NCI-H2107 treated with DMSO at 0.1 percent for 48 hours (cell line): ENCODE data around the gene FAM118B.

Experiments used
- DNase-seq: peaks from one replicate; lab custom pipeline; 2025; ENCODE audit not compliant: unreplicated experiment; lab: John Stamatoyannopoulos, UW

The FAM118B gene

DNA sequence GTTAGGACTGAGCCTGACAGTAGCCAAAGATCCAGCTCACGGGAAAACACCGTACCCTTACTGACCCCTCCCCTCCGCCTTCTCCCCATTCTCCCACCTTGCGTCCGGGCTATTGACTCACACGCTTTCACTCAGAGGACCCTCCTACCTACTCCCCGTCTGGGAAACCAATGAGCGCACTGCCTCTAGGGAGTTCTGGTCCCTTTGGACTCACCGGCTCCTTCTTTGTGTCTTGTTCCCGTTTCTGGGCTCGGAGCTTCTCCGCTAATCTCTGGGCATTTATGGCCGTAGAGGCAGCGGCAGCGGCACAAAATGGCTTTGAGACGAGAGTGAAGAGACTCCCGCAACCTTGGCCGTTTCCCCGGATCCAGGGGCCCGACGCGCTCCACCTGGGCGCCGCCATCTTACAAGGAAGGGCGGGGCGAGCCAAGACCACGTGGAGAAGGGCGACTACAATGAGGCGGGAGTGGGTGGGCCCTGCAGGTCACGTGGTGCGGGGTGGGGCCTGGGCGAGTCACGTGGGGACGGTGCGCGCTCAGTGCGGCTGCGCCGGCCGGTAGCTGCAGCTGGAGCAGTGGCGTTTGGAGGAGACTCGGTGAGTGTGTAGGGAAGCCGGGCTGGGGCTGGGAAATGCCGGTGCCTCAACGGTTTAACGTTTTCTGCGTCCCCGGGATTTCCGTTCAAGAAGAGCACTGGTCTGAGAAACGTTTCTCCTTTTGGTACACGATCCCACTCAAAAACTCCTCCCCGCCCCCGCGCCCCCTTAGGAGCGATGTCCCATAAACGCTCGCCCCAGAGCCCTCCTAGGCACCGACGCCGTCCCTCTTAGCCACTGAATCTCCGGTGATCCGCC, at the start of gene FAM118B, which contains the start of gene RPUSD4:
Gene FAM118B (plus strand): TSS at position 547 of the 853 bp plus-strand sequence. CDS start 23,220 bp downstream, outside the sequence.
Gene RPUSD4 (minus strand): TSS at position 415 of the 853 bp plus-strand sequence. CDS start 12 bp downstream, at position 403.
- peak; percentile 61 for DNase-seq

GRCh38 chr11:126162306-126163030, 49.1 kb upstream of the FAM118B start:
- no peak for DNase-seq

DNA sequence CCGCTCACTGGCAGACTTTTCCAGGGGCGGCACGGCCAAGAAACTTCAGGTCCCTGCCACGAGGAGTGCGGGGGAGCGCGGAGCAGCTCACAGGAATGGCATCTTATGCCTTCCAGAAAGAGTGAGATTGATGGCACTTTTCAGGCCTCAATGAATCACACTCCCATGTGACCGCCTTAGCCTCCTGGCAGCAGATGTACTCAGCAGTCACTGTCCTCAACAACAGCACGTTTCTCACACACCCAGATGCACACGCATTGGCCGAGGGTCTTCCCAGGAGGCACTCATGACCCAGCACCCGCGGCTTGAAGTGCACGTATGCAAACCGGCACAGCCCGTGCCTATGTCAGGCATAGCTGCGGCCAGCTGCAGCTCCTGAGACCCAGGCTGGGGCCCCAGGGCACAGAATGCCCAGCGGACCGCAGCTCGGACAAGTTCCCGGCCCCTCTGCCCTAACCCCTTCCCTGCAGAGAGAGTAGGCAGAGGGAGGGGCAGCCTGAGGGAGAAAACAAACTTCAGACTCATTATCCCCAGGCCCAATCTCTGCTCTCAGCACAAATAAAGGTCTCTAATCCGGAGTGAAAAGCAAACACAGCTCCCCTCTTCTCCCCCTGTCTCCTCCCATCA, 48.4 kb upstream of the FAM118B start:
- no peak for DNase-seq

- DNase-seq: no peak
These were observed 47.8 kb upstream of the FAM118B start for GRCh38 chr11:126163779-126164178.

DNA sequence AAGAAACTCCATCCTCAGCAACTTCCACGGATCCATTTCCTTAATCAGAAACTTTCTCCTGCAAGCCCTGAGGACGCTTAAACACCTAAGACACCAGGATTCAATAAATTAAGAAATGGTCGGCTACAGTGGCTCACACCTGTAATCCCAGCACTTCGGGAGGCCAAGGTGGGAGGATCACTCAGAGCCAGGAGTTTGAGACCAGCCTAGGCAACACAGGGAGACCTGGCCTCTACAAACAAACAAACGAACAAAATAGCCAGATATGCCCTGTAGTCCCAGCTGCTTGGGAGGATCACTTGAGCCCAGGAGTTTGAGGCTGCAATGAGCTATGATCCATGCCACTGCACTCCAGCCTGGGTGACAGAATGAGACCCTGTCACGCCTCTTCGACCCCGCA, 46.8 kb upstream of the FAM118B start:
- DNase-seq: no peak

DNA sequence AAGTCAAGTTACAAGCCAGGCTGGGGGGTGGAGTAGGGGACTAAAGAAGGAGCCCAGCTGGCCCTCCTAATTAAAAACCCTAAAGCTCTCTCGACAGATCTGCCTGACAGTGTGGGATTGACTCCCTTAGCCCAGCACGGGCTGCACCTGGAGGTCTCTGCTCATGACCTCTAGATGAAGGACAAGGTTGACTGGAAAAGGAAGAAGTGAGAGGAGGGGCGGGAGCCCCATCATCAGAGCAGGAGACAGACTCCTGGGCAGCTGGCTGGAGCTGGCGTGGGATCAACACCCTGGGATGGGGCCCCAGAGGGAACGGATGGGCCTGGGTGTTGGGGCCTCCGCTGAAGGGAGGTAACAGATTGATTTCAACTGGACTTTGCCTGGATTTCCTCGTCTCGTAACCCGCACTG, 46.3 kb upstream of the FAM118B start:
- no peak for DNase-seq

DNA sequence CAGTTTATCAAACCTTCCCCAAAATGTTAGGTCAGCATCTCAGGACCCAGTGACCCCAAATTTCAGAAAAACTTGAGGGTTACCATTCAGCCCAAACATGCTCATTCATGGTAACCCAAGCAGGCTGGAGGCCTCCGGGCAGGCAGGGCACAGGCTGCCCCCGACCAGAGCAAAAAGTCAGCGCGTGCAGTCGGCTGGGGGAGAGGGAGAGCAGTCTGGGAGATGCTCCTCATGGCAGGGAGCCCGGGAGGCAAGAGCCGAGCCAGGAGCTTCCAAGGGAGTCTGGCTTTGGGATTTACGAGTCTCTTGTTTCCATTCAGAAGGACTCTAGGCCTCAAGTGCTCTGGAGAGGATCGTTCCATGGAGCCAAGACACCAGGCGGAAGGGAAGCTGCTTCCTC, 45.8 kb upstream of the FAM118B start:
- no peak for DNase-seq

- DNase-seq: no peak
These were observed 45.2 kb upstream of the FAM118B start for GRCh38 chr11:126166413-126166812.

GRCh38 chr11:126167488-126167887, 44.1 kb upstream of the FAM118B start:
- no peak for DNase-seq

- DNase-seq: no peak
These were observed 42.3 kb upstream of the FAM118B start for GRCh38 chr11:126169291-126169690.

DNA sequence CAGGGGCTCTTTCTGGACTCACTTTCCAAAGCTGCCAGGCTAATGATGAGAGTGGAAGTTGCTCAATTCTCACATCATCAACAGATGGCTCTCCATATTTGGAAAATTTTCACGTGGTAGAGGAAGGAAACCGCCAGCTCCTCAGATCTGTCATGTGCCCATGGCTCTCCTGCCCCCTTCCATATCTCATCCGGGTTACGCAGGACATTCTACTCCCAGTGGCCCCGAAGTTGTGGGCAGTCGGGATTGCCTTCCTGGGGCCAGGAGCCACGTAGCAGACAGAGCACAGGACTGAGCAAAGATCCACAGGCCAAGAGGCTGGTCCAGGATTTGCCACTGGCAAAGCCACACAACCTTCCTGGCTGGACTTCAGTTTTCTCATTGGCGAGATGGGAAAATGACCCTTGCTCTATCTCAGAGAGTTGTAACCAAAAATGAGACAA, 39.0 kb upstream of the FAM118B start:
- DNase-seq: no peak

DNA sequence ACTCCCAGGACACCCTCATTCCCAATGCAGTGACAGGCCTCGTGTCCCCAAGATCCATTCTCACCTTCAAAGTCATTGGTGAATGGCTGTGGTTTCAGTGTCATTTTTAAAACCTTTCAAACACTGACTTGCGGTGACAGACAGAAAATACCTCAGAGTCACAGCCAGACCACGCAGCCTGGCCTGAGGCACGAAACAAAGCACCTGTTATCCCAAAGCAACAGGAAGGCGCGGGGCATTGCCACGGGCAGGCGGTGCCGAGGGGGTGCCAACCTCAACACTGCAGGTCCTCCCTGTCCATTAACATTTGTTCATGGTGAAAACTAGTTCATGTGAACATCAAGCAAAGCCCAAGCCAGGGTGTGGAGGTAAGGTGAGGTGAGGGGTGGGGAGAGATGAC, 38.3 kb upstream of the FAM118B start:
- no peak for DNase-seq

GRCh38 chr11:126174816-126175215, 36.8 kb upstream of the FAM118B start:
- no peak for DNase-seq

GRCh38 chr11:126175393-126175792, 36.2 kb upstream of the FAM118B start:
- no peak for DNase-seq

DNA sequence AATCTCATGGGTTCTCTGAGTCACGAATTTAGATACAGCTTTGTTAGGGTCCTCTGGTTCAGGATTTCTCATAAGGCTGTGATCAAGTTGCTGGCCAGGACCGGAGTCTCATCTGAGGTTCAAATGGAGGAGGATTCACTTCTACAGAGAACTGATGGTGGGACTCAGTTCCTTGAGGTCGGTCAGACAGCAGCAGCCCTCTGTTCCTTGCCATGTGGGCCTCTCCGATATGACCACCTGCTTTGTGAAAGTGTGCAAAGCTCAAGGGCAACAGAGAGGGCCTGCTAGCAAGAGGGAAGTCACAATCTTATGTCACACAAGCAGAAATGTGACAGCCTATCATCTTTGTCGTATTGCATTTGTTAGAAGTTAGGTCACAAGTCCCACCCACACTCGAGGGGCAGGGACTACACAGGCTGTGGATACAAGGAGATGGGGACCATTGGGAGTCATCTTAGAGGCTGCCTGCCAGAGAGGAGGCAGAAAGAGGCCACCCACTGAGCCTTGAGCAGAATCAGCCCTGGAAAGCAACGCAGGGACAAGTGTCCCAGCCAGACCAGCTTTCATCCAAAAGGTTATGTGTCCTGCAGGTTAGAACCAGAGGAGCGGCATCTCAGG, 34.6 kb upstream of the FAM118B start:
- DNase-seq: no peak

GRCh38 chr11:126181939-126182730, 29.4 kb upstream of the FAM118B start:
- DNase-seq: no peak

DNA sequence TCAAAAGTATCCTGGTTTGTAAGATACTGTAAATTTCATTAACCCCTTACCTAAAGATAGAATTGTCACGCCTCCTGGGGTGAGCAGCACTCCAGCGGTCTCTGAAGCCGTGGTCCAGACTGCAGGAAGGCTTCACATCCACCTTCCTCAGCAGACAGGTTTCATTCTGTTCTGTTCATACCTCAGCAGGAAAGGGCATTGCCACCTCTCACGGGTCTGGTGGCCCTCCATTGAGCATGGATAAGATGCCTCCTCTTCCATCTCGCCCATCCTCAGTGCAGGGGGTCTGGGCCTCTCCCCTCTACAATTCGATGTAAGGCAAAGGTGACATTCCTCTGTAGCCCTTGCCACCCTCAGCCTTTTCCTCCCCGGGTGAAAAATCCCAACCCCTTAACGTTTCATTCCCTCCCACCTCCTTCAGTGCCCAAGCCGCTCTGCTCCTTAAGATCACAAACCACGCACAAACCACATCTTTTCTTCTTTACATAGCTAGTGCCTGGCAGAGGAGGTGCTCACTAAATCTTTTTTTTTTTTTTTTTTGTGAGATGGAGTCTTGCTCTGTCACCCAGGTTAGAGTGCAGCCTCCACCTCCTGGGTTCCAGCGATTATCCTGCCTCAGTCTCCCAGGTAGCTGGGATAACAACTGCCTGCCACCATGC, 28.7 kb upstream of the FAM118B start:
- no peak for DNase-seq

GRCh38 chr11:126185259-126186024, 26.1 kb upstream of the FAM118B start:
- DNase-seq: no peak
